GM21367 (cell line): ENCODE data around the gene RAB1B.
"Not testable (repeated sequence)": the region's sequence is repeated elsewhere in the genome, so short reads cannot be mapped to it uniquely, and the experiment has no call there.

Experiments used
- ATAC-seq: cut with Tn5 transposase; IDR thresholded peaks from one replicate; pipeline ENCODE4 v1.9.1; 2021; ENCODE audit not compliant: unreplicated experiment

Gene RAB1B

GRCh38 chr11:66239511-66239910 is 28.9 kb upstream of the RAB1B start:
- no peak for ATAC-seq

GRCh38 chr11:66239998-66240780 is 28.2 kb upstream of the RAB1B start:
- no peak for ATAC-seq

GRCh38 chr11:66240781-66241136 is 27.7 kb upstream of the RAB1B start:
- no peak for ATAC-seq

- no peak for ATAC-seq
Observed at GRCh38 chr11:66242095-66242765, 26.2 kb upstream of the RAB1B start.

- no peak for ATAC-seq
Observed at GRCh38 chr11:66243782-66244535, 24.5 kb upstream of the RAB1B start.

- ATAC-seq, result no peak
Observed at GRCh38 chr11:66247295-66247694, 21.1 kb upstream of the RAB1B start.

- ATAC-seq, result no peak
Observed at GRCh38 chr11:66247801-66248200, 20.6 kb upstream of the RAB1B start.

GRCh38 chr11:66248903-66249302 is 19.5 kb upstream of the RAB1B start:
- no peak for ATAC-seq

- no peak for ATAC-seq
Observed at GRCh38 chr11:66251809-66252208, 16.6 kb upstream of the RAB1B start.

GRCh38 chr11:66253081-66253480 is 15.4 kb upstream of the RAB1B start:
- ATAC-seq, result not testable (repeated sequence)

- no peak for ATAC-seq
Observed at GRCh38 chr11:66258473-66258893, 10.0 kb upstream of the RAB1B start.

GRCh38 chr11:66259225-66259624 is 9.2 kb upstream of the RAB1B start:
- ATAC-seq, result no peak

- no peak for ATAC-seq
Observed at GRCh38 chr11:66259956-66260355, 8.5 kb upstream of the RAB1B start.

- ATAC-seq, result no peak
Observed at GRCh38 chr11:66261578-66261977, 6.9 kb upstream of the RAB1B start.

GRCh38 chr11:66262191-66262590 is 6.2 kb upstream of the RAB1B start:
- no peak for ATAC-seq

- ATAC-seq, result no peak
Observed at GRCh38 chr11:66262696-66263095, 5.7 kb upstream of the RAB1B start.

- ATAC-seq, result no peak
Observed at GRCh38 chr11:66263231-66263630, 5.2 kb upstream of the RAB1B start.

- ATAC-seq, result no peak
Observed at GRCh38 chr11:66263785-66264184, 4.7 kb upstream of the RAB1B start.

GRCh38 chr11:66264383-66264782 is 4.1 kb upstream of the RAB1B start:
- ATAC-seq, result no peak

- no peak for ATAC-seq
Observed at GRCh38 chr11:66264914-66265313, 3.5 kb upstream of the RAB1B start.

GRCh38 chr11:66265531-66266377 is 2.7 kb upstream of the RAB1B start:
- no peak for ATAC-seq
